Activated CD8-positive, alpha-beta memory T cell treated with anti-CD3 and anti-CD28 coated beads, Interleukin-2, amount 10 ng/mL, durations not matched to agents 7 days and 5 days (primary cell): ENCODE results near the gene BEST4. TPM values are rescaled to one million over a fixed set of nuclear protein-coding genes. Genes with fewer than 3 reads are reported as not detected.

ENCODE experiments used
- ATAC-seq: fragments of 150-1000 bp; cut with Tn5 transposase; one replicate; pipeline ENCODE4 v1.10.0; 2021; ENCODE audit warnings: moderate library complexity
- CTCF ChIA-PET: fragments of 350-600 bp; sonication (Branson Sonifier 250); formaldehyde crosslinking; loops from one replicate; lab custom pipeline; 2021; ENCODE audit warnings: antibody characterized with exemption; lab: Charles Lee
- DNase-seq: peaks from one replicate; pipeline ENCODE4 v3.0.0-alpha.2; 2020
- H3K27ac Mint-ChIP-seq: one replicate; pipeline ENCODE4 v1.8.0; 2021; ENCODE audit warnings: mild to moderate bottlenecking, mixed read lengths
- H3K27me3 Mint-ChIP-seq: one replicate; pipeline ENCODE4 v1.8.0; 2021; ENCODE audit warnings: mixed read lengths
- H3K36me3 Mint-ChIP-seq: one replicate; pipeline ENCODE4 v1.8.0; 2021; ENCODE audit warnings: mild to moderate bottlenecking, mixed read lengths
- H3K4me1 Mint-ChIP-seq: one replicate; pipeline ENCODE4 v1.8.0; 2021; ENCODE audit warnings: mixed read lengths
- H3K4me3 Mint-ChIP-seq: one replicate; pipeline ENCODE4 v1.8.0; 2021; ENCODE audit warnings: mild to moderate bottlenecking, moderate library complexity, mixed read lengths
- H3K9me3 Mint-ChIP-seq: one replicate; pipeline ENCODE4 v1.8.0; 2022; ENCODE audit warnings: low read depth, mixed read lengths
- total RNA-seq, 2 experiments: library from RNA; stranded (reverse); gene quantifications; one replicate each; pipeline ENCODE4 v1.2.3, GENCODE V29; 2021

BEST4 gene
- total RNA-seq, 2 experiments from 2014 or later = 0.73 to 0.79 TPM

DNA sequence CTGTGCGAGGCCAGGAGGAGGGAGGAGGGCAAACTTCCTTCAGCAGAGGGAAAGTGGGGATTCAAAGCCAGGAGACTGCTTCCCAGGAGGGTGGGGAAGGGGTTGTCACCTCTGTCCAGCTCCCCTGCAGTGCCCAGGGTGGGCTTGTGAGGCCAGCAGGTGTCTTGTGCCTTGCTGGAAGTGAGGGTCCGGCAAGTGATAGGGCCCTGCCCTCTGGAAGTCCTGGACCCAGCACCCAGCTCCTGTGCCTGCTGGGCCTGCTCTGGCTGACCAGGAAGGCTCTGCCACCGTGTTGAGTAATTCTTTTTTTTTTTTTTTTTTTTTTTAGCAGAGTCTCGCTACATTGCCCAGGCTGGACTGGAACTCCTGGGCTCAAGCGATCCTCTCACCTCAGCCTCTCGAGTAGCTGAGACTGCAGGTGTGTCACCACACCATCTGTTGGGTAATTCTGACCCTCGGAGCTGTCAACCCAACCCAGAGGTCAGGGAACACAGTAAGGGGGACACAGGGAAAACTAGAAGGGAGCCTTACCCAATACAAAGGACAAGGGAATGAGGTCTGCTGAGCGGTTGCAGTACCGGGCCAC lies 1.0 kb downstream of the BEST4 start:
- H3K9me3 Mint-ChIP-seq = no peaks in the 10 kb centered on the region
- H3K4me3 Mint-ChIP-seq = peak overlapping the region; percentile 57
- peaks cover 41% of the 10 kb centered on the region for H3K4me1 Mint-ChIP-seq
- H3K36me3 Mint-ChIP-seq = peaks cover 5% of the 10 kb centered on the region
- no peaks in the 10 kb centered on the region for H3K27me3 Mint-ChIP-seq
- ATAC-seq (no peak), DNase-seq (no peak)
- H3K27ac Mint-ChIP-seq = peak overlapping the region; percentile 78
- CTCF ChIA-PET = interaction anchor here (0.6 to 6.9 kb wide), 15 partner anchors 9 to 534 kb away, joined by 3 to 60 read pairs (median 3); partner anchors contain the start of genes HECTD3, PLK3, RNU5D-1 and RPS8

DNA sequence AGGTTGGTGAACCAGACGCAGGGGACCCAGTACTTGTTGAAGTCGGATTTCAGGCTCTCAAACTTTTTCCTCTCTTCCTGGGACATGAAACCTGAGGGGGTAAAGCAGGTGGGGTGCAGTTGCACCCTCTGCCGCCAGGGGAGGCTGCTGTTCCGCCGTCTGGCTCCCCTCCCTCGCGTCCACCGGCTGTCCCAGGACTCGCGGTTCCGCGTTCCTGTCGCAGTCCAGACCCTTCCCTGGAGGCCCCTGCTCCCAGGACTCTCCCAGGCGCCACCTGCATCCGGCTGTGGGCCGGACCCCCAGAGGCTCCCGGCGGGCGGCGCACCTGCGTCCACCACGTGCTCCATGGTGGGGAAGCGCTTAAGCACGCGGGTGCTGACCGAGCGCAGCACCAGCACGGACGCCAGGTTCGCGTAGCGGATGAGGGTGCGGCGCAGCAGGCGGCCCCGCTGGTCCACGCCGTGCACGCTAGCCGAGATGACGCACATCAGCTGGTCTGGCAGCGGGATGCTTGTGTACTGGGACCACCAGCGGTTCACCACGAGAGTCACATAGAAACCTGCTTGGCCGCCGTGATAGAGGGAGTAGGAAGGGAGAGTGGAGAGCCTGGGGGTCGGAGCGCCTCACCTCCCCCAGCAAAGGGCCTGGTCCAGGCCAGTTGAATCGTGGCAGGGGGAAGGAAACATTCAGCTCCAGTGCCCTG lies 1.7 kb downstream of the BEST4 start:
- peaks cover 11% of the 10 kb centered on the region for H3K36me3 Mint-ChIP-seq
- peak; percentile 67 for ATAC-seq
- peaks cover 44% of the 10 kb centered on the region for H3K4me1 Mint-ChIP-seq
- peak overlapping the region; percentile 57 for H3K4me3 Mint-ChIP-seq
- CTCF ChIA-PET = interaction anchor here (0.7 to 6.9 kb wide), 19 partner anchors 7 to 228 kb away, joined by 3 to 60 read pairs (median 9); partner anchors contain the start of genes BTBD19, DYNLT4, HECTD3 and PLK3
- no peaks in the 10 kb centered on the region for H3K9me3 Mint-ChIP-seq
- peak; percentile 81 for DNase-seq
- H3K27ac Mint-ChIP-seq = peak overlapping the region; percentile 78
- H3K27me3 Mint-ChIP-seq = no peaks in the 10 kb centered on the region

DNA sequence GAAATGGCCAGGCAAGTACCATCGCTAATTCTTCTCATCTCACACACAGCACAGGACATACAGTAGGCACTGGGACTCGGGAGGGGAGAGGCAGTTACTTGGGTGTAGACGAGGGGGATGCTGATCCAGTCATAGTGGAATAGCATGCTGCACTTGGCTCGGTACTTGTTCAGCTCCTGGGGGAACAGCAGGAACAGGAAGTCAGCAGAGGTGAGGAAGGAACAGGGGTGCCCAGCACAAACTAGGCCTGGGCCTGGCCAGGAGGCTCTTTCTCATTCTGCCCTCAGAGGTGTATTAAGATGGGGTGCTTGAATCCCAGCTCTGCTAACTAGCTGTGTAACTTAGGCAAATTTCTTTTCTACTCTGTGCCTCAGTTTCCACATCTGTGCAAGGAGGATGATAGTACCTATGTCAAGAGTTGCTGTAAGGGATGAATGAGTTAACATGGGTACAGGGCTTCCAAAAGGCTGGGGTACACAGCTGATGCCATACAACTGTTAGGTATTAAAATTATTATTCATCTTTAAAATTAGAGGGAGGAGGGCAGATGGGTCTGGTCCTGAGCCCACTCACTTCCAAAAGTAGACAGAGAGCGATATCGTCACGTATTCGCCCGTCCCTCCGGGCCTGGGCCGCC lies 2.4 kb downstream of the BEST4 start:
- ATAC-seq (no peak), DNase-seq (no peak)
- Mint-ChIP-seq H3K4me1 (peaks cover 46% of the 10 kb centered on the region), H3K27ac (peak overlapping the region; percentile 78), H3K9me3 (no peaks in the 10 kb centered on the region), H3K27me3 (no peaks in the 10 kb centered on the region), H3K36me3 (peaks cover 17% of the 10 kb centered on the region), H3K4me3 (peak overlapping the region; percentile 66)
- CTCF ChIA-PET = interaction anchor here (1.1 to 6.9 kb wide), 15 partner anchors 8 to 518 kb away, joined by 3 to 60 read pairs (median 11); partner anchors contain the start of genes BTBD19, DYNLT4, HECTD3 and PLK3

DNA sequence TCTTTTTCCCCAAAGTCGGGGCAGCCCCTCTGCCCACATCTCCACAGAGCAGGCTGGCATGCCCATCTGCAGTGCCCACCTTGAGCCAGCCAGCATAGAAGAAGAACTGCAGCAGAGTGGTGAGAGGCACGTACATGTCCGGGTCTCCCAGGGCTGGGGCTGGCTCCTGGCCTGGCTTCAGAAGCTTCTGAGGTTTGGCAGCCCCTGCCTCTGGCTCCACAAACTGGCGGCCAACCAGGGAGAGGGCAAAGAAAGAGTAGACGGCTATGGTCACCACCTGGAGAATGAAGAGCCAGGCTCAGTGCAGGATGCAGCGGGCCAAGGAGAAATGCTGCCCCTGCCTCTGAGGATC lies 3.0 kb downstream of the BEST4 start:
- no peaks in the 10 kb centered on the region for H3K27me3 Mint-ChIP-seq
- ATAC-seq = no peak
- CTCF ChIA-PET = interaction anchor here (0.6 to 6.9 kb wide), 14 partner anchors 9 to 519 kb away, joined by 3 to 60 read pairs (median 11); partner anchors contain the start of genes BTBD19, DYNLT4, HECTD3 and PLK3
- H3K4me3 Mint-ChIP-seq = peak overlapping the region; percentile 66
- peak overlapping the region; percentile 78 for H3K27ac Mint-ChIP-seq
- H3K36me3 Mint-ChIP-seq = peaks cover 23% of the 10 kb centered on the region
- DNase-seq = no peak
- no peaks in the 10 kb centered on the region for H3K9me3 Mint-ChIP-seq
- H3K4me1 Mint-ChIP-seq = peaks cover 52% of the 10 kb centered on the region

DNA sequence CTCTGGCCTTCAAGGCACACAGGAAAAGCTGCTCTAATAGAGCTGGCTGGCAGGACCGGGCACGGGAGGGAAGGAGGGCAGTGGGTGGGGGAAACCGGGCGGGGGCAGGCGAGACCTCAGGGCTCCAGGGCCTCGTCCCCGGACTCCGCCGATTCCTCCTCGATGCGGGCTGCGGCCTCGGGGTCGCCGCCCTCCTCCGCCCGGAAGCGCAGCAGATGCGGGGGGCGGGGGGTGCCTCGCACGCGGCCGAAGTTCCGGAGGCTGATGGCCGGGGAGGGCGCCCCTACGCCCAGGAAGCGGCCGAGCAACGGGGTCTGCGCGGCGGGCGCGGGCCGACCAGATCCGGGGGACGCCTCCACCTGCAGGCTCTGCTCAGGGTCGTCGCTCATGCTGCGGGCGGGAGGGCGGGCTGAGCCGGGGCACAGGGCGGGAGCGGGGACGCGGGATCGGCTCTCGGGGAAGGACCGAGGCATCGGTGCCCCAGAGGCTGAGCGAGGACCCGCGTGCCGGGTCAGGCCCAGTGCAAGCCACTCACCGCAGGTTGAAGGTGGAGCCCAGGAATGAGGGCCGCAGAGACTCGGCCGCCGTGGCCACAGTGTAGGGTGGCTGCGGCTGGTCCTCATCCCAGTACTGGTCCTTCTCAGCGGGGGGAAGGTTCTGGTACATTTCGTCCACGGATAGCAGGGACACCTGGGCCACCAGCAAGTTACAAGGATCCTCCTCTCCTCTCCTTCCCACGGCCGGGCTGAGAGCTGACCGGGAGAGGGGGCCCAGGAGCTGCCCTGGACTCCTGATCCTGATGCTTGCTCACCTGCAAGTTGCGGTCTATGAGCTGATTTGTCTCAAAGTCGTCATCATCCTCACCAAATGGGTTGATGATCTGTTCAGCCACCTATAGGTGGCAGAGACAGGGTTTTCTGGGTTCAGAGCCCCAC lies 3.6 kb downstream of the BEST4 start:
- Mint-ChIP-seq H3K4me1 (peaks cover 50% of the 10 kb centered on the region), H3K27me3 (no peaks in the 10 kb centered on the region), H3K36me3 (peaks cover 28% of the 10 kb centered on the region), H3K27ac (peak overlapping the region; percentile 84), H3K9me3 (no peaks in the 10 kb centered on the region), H3K4me3 (peak overlapping the region; percentile 68)
- DNase-seq (no peak), ATAC-seq (peak; percentile 50)
- CTCF ChIA-PET = interaction anchor here (0.6 to 6.9 kb wide), 17 partner anchors 9 to 519 kb away, joined by 3 to 60 read pairs (median 11); partner anchors contain the start of genes BTBD19, DYNLT4, EIF2B3 and HECTD3

DNA sequence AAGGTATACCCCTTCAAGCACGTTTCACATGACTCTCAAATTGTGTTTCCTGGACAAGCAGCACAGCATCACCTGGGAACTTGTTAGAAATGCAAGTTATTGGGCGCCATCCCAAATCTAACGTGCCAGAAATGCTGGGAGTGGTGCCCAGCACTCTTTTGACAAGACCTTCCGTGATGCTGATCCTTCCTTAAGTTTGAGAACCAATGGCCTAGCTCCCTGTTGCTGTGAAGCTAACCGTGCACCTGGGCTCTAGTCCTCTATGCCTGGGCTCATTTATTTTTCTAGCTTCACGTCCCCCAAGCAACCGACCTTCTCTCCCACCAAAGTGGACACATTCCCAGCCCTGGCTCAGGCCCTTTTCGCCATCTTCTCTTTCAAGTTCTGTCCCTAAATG lies 4.3 kb downstream of the BEST4 start:
- CTCF ChIA-PET = interaction anchor here (1.0 to 6.9 kb wide), 11 partner anchors 8 to 520 kb away, joined by 3 to 60 read pairs (median 11); partner anchors contain the start of genes DYNLT4, EIF2B3, HECTD3 and PLK3
- DNase-seq (no peak), ATAC-seq (no peak)
- Mint-ChIP-seq H3K27ac (peak overlapping the region; percentile 84), H3K4me3 (peak overlapping the region; percentile 68), H3K36me3 (peaks cover 34% of the 10 kb centered on the region), H3K27me3 (no peaks in the 10 kb centered on the region), H3K9me3 (no peaks in the 10 kb centered on the region), H3K4me1 (peaks cover 55% of the 10 kb centered on the region)

- no peaks in the 10 kb centered on the region for H3K27me3 Mint-ChIP-seq
- H3K4me3 Mint-ChIP-seq = no peak overlapping the region
- peaks cover 60% of the 10 kb centered on the region for H3K4me1 Mint-ChIP-seq
Measured at GRCh38 chr1:44780583-44781121, 7.3 kb downstream of the BEST4 start.

GRCh38 chr1:44778705-44779576 lies 9.0 kb downstream of the BEST4 start:
- CTCF ChIA-PET = interaction anchor here (1.2 kb wide), 1 partner anchor 8 kb away, joined by 3 read pairs; no protein-coding TSS in a partner anchor
- H3K27ac Mint-ChIP-seq = peak overlapping the region; percentile 66
- DNase-seq = no peak
- peak overlapping the region; percentile 14 for H3K4me3 Mint-ChIP-seq
- ATAC-seq = no peak
- H3K36me3 Mint-ChIP-seq = peaks cover 67% of the 10 kb centered on the region
- no peaks in the 10 kb centered on the region for H3K9me3 Mint-ChIP-seq
- H3K27me3 Mint-ChIP-seq = no peaks in the 10 kb centered on the region
- H3K4me1 Mint-ChIP-seq = peaks cover 54% of the 10 kb centered on the region

More at GRCh38 chr1:44780583-44781121, 7.3 kb downstream of the BEST4 start:
- CTCF ChIA-PET = no interaction called here
- Mint-ChIP-seq H3K36me3 (peaks cover 63% of the 10 kb centered on the region), H3K27ac (no peak overlapping the region), H3K9me3 (no peaks in the 10 kb centered on the region)
- ATAC-seq (no peak), DNase-seq (no peak)

DNA sequence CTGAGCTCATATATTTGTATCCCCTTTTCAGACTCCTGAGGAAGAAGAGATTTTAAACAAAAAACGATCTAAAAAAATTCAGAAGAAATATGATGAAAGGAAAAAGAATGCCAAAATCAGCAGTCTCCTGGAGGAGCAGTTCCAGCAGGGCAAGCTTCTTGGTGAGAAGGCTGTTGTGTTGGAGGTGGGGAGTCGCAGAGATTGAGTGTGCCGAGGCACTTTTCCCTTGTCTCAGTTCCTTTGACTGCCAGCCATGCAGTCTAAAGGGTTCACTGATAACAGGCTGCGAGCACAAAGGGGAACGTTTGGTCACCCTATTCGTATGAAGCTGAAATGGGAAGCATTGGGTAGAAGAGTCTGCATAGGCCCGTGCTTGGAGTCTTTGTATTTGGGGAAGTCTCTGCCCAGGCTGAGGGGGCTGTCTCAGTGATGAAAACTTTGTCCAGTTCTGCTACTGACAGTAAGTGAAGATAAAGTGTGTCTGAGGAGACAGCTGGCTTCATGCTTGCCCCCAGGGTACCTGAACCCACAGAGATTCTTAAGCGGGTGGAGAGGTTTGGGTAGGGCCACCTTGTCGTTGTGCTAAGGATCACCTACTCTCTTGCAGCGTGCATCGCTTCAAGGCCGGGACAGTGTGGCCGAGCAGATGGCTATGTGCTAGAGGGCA lies 9.9 kb downstream of the BEST4 start:
- DNase-seq (no peak), ATAC-seq (no peak)
- Mint-ChIP-seq H3K27ac (peak overlapping the region; percentile 93), H3K4me1 (peaks cover 48% of the 10 kb centered on the region), H3K27me3 (no peaks in the 10 kb centered on the region), H3K4me3 (peak overlapping the region; percentile 93), H3K9me3 (no peaks in the 10 kb centered on the region), H3K36me3 (peaks cover 67% of the 10 kb centered on the region)
- CTCF ChIA-PET = interaction anchor here (0.7 to 1.3 kb wide), 5 partner anchors 9 to 57 kb away, joined by 3 to 4 read pairs (median 3); partner anchors contain the start of gene PLK3

DNA sequence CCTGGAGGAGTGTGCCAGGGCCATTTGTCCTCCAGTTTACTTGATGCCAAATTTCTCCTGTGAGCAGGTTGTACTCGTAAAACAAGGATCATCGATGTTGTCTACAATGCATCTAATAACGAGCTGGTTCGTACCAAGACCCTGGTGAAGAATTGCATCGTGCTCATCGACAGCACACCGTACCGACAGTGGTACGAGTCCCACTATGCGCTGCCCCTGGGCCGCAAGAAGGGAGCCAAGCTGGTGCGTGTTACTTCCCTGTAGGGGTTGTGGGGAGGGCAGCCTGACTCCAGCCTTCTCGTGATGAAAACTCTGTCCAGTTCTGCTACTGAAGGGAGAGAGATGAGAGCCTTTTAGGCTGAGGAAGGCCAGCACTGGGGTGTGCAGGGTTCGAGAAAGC lies 10.4 kb downstream of the BEST4 start:
- Mint-ChIP-seq H3K4me1 (peaks cover 46% of the 10 kb centered on the region), H3K27me3 (no peaks in the 10 kb centered on the region), H3K9me3 (no peaks in the 10 kb centered on the region), H3K36me3 (peaks cover 65% of the 10 kb centered on the region), H3K4me3 (peak overlapping the region; percentile 93), H3K27ac (peak overlapping the region; percentile 93)
- DNase-seq (no peak), ATAC-seq (no peak)
- CTCF ChIA-PET = interaction anchor here (0.7 to 1.3 kb wide), 5 partner anchors 9 to 57 kb away, joined by 3 to 4 read pairs (median 3); partner anchors contain the start of gene PLK3

GRCh38 chr1:44776730-44777068 lies 11.3 kb downstream of the BEST4 start:
- Mint-ChIP-seq H3K27ac (peak overlapping the region; percentile 93), H3K4me3 (peak overlapping the region; percentile 93), H3K36me3 (peaks cover 60% of the 10 kb centered on the region)

More at GRCh38 chr1:44776730-44777068, 11.3 kb downstream of the BEST4 start:
- Mint-ChIP-seq H3K4me1 (peaks cover 45% of the 10 kb centered on the region), H3K27me3 (no peaks in the 10 kb centered on the region), H3K9me3 (no peaks in the 10 kb centered on the region)
- ATAC-seq (no peak), DNase-seq (no peak)
- CTCF ChIA-PET = interaction anchor here (1.3 to 3.3 kb wide), 6 partner anchors 9 to 234 kb away, joined by 3 to 35 read pairs (median 6); partner anchors contain the start of genes BEST4, HECTD3, PLK3 and RNU5D-1
